ENCODE measurements around the gene POGK.

POGK gene

GRCh38 chr1:166882893-166883292 lies 43.6 kb downstream of the POGK start:
- Histone ChIP-seq H3K4me3 (no peak overlapping the region), H3K27ac (no peak overlapping the region), H3K9ac (ENCODE audit: insufficient read length) (no peak overlapping the region), H3K36me3 (ENCODE audit: insufficient read depth, low read length) (no peaks in the 10 kb centered on the region), H3K9me3 (ENCODE audit: low read depth, low read length) (no peaks in the 10 kb centered on the region)
- TF ChIP-seq POLR2AphosphoS5 (IDR thresholded peaks at IDR 0.05; ENCODE audit: borderline replicate concordance, low read depth, low read length) (no peak), EZH2 (IDR thresholded peaks at IDR 0.05) (no peak), FOXP2 (optimal IDR thresholded peaks at IDR 0.05; ENCODE audit: control extremely low read depth, extremely low read length, insufficient read depth) (no peak)
- DNase-seq (ENCODE audit: low read depth, low spot score): no peak

- no peak for DNase-seq (ENCODE audit: low read depth, low spot score)
- Histone ChIP-seq H3K4me3 (no peak overlapping the region), H3K36me3 (ENCODE audit: insufficient read depth, low read length) (no peaks in the 10 kb centered on the region), H3K27ac (no peak overlapping the region), H3K9me3 (ENCODE audit: low read depth, low read length) (no peaks in the 10 kb centered on the region), H3K9ac (ENCODE audit: insufficient read length) (no peak overlapping the region)
- TF ChIP-seq FOXP2 (optimal IDR thresholded peaks at IDR 0.05; ENCODE audit: control extremely low read depth, extremely low read length, insufficient read depth) (no peak), POLR2AphosphoS5 (IDR thresholded peaks at IDR 0.05; ENCODE audit: borderline replicate concordance, low read depth, low read length) (no peak), EZH2 (IDR thresholded peaks at IDR 0.05) (no peak)
Observed at GRCh38 chr1:166884040-166884642, 44.9 kb downstream of the POGK start.

- no peak overlapping the region for H3K27ac ChIP-seq
- no peak overlapping the region for H3K4me3 ChIP-seq
- DNase-seq (ENCODE audit: low read depth, low spot score): no peak
- no peak overlapping the region for H3K9ac ChIP-seq (ENCODE audit: insufficient read length)
- no peaks in the 10 kb centered on the region for H3K36me3 ChIP-seq (ENCODE audit: insufficient read depth, low read length)
- H3K9me3 ChIP-seq (ENCODE audit: low read depth, low read length): no peaks in the 10 kb centered on the region
- TF ChIP-seq FOXP2 (optimal IDR thresholded peaks at IDR 0.05; ENCODE audit: control extremely low read depth, extremely low read length, insufficient read depth): no peak
- no peak for TF ChIP-seq POLR2AphosphoS5 (IDR thresholded peaks at IDR 0.05; ENCODE audit: borderline replicate concordance, low read depth, low read length)
- no peak for TF ChIP-seq EZH2 (IDR thresholded peaks at IDR 0.05)
Observed at GRCh38 chr1:166884971-166885370, 45.7 kb downstream of the POGK start.

GRCh38 chr1:166888373-166889111 lies 49.3 kb downstream of the POGK start:
- no peak overlapping the region for H3K4me3 ChIP-seq
- no peak overlapping the region for H3K27ac ChIP-seq
- DNase-seq (ENCODE audit: low read depth, low spot score): no peak
- no peak overlapping the region for H3K9ac ChIP-seq (ENCODE audit: insufficient read length)
- H3K9me3 ChIP-seq (ENCODE audit: low read depth, low read length): no peaks in the 10 kb centered on the region
- TF ChIP-seq FOXP2 (optimal IDR thresholded peaks at IDR 0.05; ENCODE audit: control extremely low read depth, extremely low read length, insufficient read depth) (no peak), POLR2AphosphoS5 (IDR thresholded peaks at IDR 0.05; ENCODE audit: borderline replicate concordance, low read depth, low read length) (no peak), EZH2 (IDR thresholded peaks at IDR 0.05) (no peak)
- H3K36me3 ChIP-seq (ENCODE audit: insufficient read depth, low read length): no peaks in the 10 kb centered on the region

- H3K27ac ChIP-seq: no peak overlapping the region
- TF ChIP-seq EZH2 (IDR thresholded peaks at IDR 0.05) (no peak), POLR2AphosphoS5 (IDR thresholded peaks at IDR 0.05; ENCODE audit: borderline replicate concordance, low read depth, low read length) (no peak)
- H3K9ac ChIP-seq (ENCODE audit: insufficient read length): no peak overlapping the region
Observed at GRCh38 chr1:166889776-166890175, 50.5 kb downstream of the POGK start.

GRCh38 chr1:166895766-166896165 lies 56.5 kb downstream of the POGK start:
- Histone ChIP-seq H3K36me3 (ENCODE audit: insufficient read depth, low read length) (no peaks in the 10 kb centered on the region), H3K9ac (ENCODE audit: insufficient read length) (no peak overlapping the region), H3K9me3 (ENCODE audit: low read depth, low read length) (no peaks in the 10 kb centered on the region), H3K4me3 (no peak overlapping the region), H3K27ac (no peak overlapping the region)
- no peak for TF ChIP-seq EZH2 (IDR thresholded peaks at IDR 0.05)
- no peak for TF ChIP-seq POLR2AphosphoS5 (IDR thresholded peaks at IDR 0.05; ENCODE audit: borderline replicate concordance, low read depth, low read length)
- TF ChIP-seq FOXP2 (optimal IDR thresholded peaks at IDR 0.05; ENCODE audit: control extremely low read depth, extremely low read length, insufficient read depth): no peak
- no peak for DNase-seq (ENCODE audit: low read depth, low spot score)

More at GRCh38 chr1:166889776-166890175, 50.5 kb downstream of the POGK start:
- DNase-seq (ENCODE audit: low read depth, low spot score): no peak
- H3K9me3 ChIP-seq (ENCODE audit: low read depth, low read length): no peaks in the 10 kb centered on the region
- H3K4me3 ChIP-seq: no peak overlapping the region
- no peaks in the 10 kb centered on the region for H3K36me3 ChIP-seq (ENCODE audit: insufficient read depth, low read length)

GRCh38 chr1:166899769-166900168 lies 60.5 kb downstream of the POGK start:
- no peak for DNase-seq (ENCODE audit: low read depth, low spot score)
- H3K9ac ChIP-seq (ENCODE audit: insufficient read length): no peak overlapping the region
- no peak overlapping the region for H3K27ac ChIP-seq
- no peak for TF ChIP-seq FOXP2 (optimal IDR thresholded peaks at IDR 0.05; ENCODE audit: control extremely low read depth, extremely low read length, insufficient read depth)
- no peak for TF ChIP-seq EZH2 (IDR thresholded peaks at IDR 0.05)
- TF ChIP-seq POLR2AphosphoS5 (IDR thresholded peaks at IDR 0.05; ENCODE audit: borderline replicate concordance, low read depth, low read length): no peak
- no peaks in the 10 kb centered on the region for H3K36me3 ChIP-seq (ENCODE audit: insufficient read depth, low read length)
- no peak overlapping the region for H3K4me3 ChIP-seq
- no peaks in the 10 kb centered on the region for H3K9me3 ChIP-seq (ENCODE audit: low read depth, low read length)

- no peak overlapping the region for H3K27ac ChIP-seq
- no peak overlapping the region for H3K9ac ChIP-seq (ENCODE audit: insufficient read length)
- no peak overlapping the region for H3K4me3 ChIP-seq
- DNase-seq (ENCODE audit: low read depth, low spot score): no peak
- no peaks in the 10 kb centered on the region for H3K9me3 ChIP-seq (ENCODE audit: low read depth, low read length)
- no peaks in the 10 kb centered on the region for H3K36me3 ChIP-seq (ENCODE audit: insufficient read depth, low read length)
- TF ChIP-seq POLR2AphosphoS5 (IDR thresholded peaks at IDR 0.05; ENCODE audit: borderline replicate concordance, low read depth, low read length): no peak
- no peak for TF ChIP-seq FOXP2 (optimal IDR thresholded peaks at IDR 0.05; ENCODE audit: control extremely low read depth, extremely low read length, insufficient read depth)
- no peak for TF ChIP-seq EZH2 (IDR thresholded peaks at IDR 0.05)
Observed at GRCh38 chr1:166900987-166901386, 61.7 kb downstream of the POGK start.

All from SK-N-MC (cell line).